Measurements from ENCODE around the gene ELMOD3. TPM values are rescaled to one million over a fixed set of nuclear protein-coding genes. Genes with fewer than 3 reads are reported as not detected.
"Not testable (repeated sequence)": the region's sequence is repeated elsewhere in the genome, so short reads cannot be mapped to it uniquely, and the experiment has no call there.

ELMOD3 gene
- polyA plus RNA-seq, 1 of the 3 experiments (the other 2 are of a cell fraction), result 15.4 TPM

- 74% methylated on average over 24 of the region's 44 CpGs for WGBS (ENCODE audit: low lambda C conversion rate)
- Histone ChIP-seq H3K4me3 (ENCODE audit: low read depth in 2 of 2, low read length in 1 of 2) (no peak overlapping the region), H3K79me2 (ENCODE audit: insufficient read depth) (0 out of 2 replicates have a peak, but pooled peaks cover under 1% of the 10 kb centered on the region), H3K27me3 (ENCODE audit: insufficient read depth) (no peaks in the 10 kb centered on the region), H3K9me3 (no peaks in the 10 kb centered on the region), H3K9ac (no peak overlapping the region), H4K20me1 (ENCODE audit: insufficient read depth) (no peaks in the 10 kb centered on the region), H3K4me2 (no peak overlapping the region), H3K36me3 (replicated peaks in 1 of 2; ENCODE audit: control insufficient read depth in 1 of 2, insufficient read depth in 2 of 2, low read length in 1 of 2) (no peaks in the 10 kb centered on the region), H2AFZ (ENCODE audit: low read depth) (no peak overlapping the region), H3K27ac (ENCODE audit: low read depth in 2 of 2, low read length in 1 of 2) (no peak overlapping the region), H3K4me1 (ENCODE audit: control insufficient read depth in 1 of 2, insufficient read depth in 2 of 2, low read depth in 1 of 2, low read length in 1 of 2) (peaks cover 0 to 17% of the 10 kb centered on the region in 2 experiments; a peak in 1 of 4 replicates), H3F3A (replicated peaks; ENCODE audit: insufficient read depth) (no peaks in the 10 kb centered on the region), H3K9me2 (no peaks in the 10 kb centered on the region)
- DNase-seq, result no peak
- TF ChIP-seq FOXJ3 (CRISPR knock-in tag; IDR thresholded peaks at IDR 0.05), result no peak
- no peak for TF ChIP-seq NFIC (IDR thresholded peaks at IDR 0.05; ENCODE audit: borderline replicate concordance)
- TF ChIP-seq ELF1 (IDR thresholded peaks at IDR 0.05), result no peak
- no peak for TF ChIP-seq PBX3 (IDR thresholded peaks at IDR 0.05)
- TF ChIP-seq JUND (IDR thresholded peaks at IDR 0.05), result no peak
- TF ChIP-seq CTCF (IDR thresholded peaks at IDR 0.05), result no peak
- no peak for TF ChIP-seq ZBTB33 (IDR thresholded peaks at IDR 0.05; ENCODE audit: borderline replicate concordance, low read depth)
- CTCF ChIA-PET, result interaction anchor here (1.4 kb wide), 1 partner anchor 138 kb away, joined by 4 read pairs; no protein-coding TSS in a partner anchor
- POLR2A ChIA-PET, result interaction anchor here (0.6 kb wide), 1 partner anchor 99 kb away, joined by 3 read pairs; no protein-coding TSS in a partner anchor
Observed at GRCh38 chr2:85413592-85414420, 59.2 kb downstream of the ELMOD3 start.

GRCh38 chr2:85414421-85414759 is 59.8 kb downstream of the ELMOD3 start:
- H2AFZ ChIP-seq (ENCODE audit: low read depth), result not testable (repeated sequence)

More at GRCh38 chr2:85414421-85414759, 59.8 kb downstream of the ELMOD3 start:
- not testable (repeated sequence) for H3K27me3 ChIP-seq (ENCODE audit: insufficient read depth); H3K9me3 ChIP-seq; H3K9me2 ChIP-seq; H3K4me3 ChIP-seq (ENCODE audit: low read depth in 2 of 2, low read length in 1 of 2); H3K9ac ChIP-seq; H3K79me2 ChIP-seq (ENCODE audit: insufficient read depth); H3K4me2 ChIP-seq; H3K27ac ChIP-seq (ENCODE audit: low read depth in 2 of 2, low read length in 1 of 2); H4K20me1 ChIP-seq (ENCODE audit: insufficient read depth); H3K36me3 ChIP-seq (replicated peaks in 1 of 2; ENCODE audit: control insufficient read depth in 1 of 2, insufficient read depth in 2 of 2, low read length in 1 of 2); DNase-seq; H3F3A ChIP-seq (replicated peaks; ENCODE audit: insufficient read depth)
- H3K4me1 ChIP-seq (ENCODE audit: control insufficient read depth in 1 of 2, insufficient read depth in 2 of 2, low read depth in 1 of 2, low read length in 1 of 2), result peaks cover 4 to 23% of the 10 kb centered on the region in 2 experiments; a peak in 1 of 4 replicates
- POLR2A ChIA-PET, result interaction anchor here (0.6 kb wide), 1 partner anchor 99 kb away, joined by 3 read pairs; no protein-coding TSS in a partner anchor
- WGBS (ENCODE audit: low lambda C conversion rate), result 100% methylated on average over 5 of the region's 5 CpGs
- CTCF ChIA-PET, result interaction anchor here (0.7 to 1.4 kb wide), 2 partner anchors 138 to 142 kb away, joined by 3 to 4 read pairs; no protein-coding TSS in a partner anchor
